Adrenal gland (tissue), 5 donors: ENCODE measurements around the gene PRDM16.

Source experiments
- CTCF ChIP-seq, 6 experiments: fragments of 450-650 bp in 4 of 6; fragments of 200-600 bp in 2 of 6; sonication (generic) in 1 of 6; IDR thresholded peaks; 1 replicate in 5 of 6; 2 replicates in 1 of 6; pipeline versions ENCODE4 v1.5.1 to v1.8.0; 2016 to 2021; ENCODE audit warnings: antibody characterized with exemption in 6 of 6, mild to moderate bottlenecking in 2 of 6, moderate library complexity in 1 of 6
- POLR2A ChIP-seq, 2 donors: fragments of 450-650 bp; IDR thresholded peaks; one replicate each; pipeline ENCODE4 v1.6.1; 2017; ENCODE audit warnings: antibody characterized with exemption in 2 of 2, mild to moderate bottlenecking in 2 of 2, moderate library complexity in 1 of 2
- donor health status: DM: no; HTN: no; CAD: no.

GRCh38 chr1:3380469-3380868 is 311.5 kb downstream of the PRDM16 start:
- TF ChIP-seq CTCF (IDR thresholded peaks at IDR 0.05) (no peak), POLR2A (IDR thresholded peaks at IDR 0.05) (no peak)
